Gastrocnemius medialis (tissue), 4 donors: ENCODE measurements around the gene CHMP2A. TPM values are rescaled to one million over a fixed set of nuclear protein-coding genes. Genes with fewer than 3 reads are reported as not detected.

Experiments used
- ATAC-seq, 2 donors: fragments of 150-250 bp; one replicate each; pipeline ENCODE4 v1.9.1; 2016
- DNase-seq, 2 donors: peaks; one replicate each; pipeline ENCODE4 v3.0.0-alpha.2; 2019
- H3K27ac ChIP-seq, 4 donors: fragments of 200-600 bp; sonication (generic); 1 replicate in 1 of 4; 2 replicates in 3 of 4; pipeline ENCODE4 v1.5.1; 2016 to 2018; ENCODE audit warnings: mild to moderate bottlenecking in 2 of 4, moderate library complexity in 1 of 4
- H3K27me3 ChIP-seq, 3 donors: fragments of 200-600 bp; sonication (generic) in 2 of 3; 1 replicate in 1 of 3; 2 replicates in 2 of 3; pipeline versions ENCODE4 v1.5.1 to v1.6.0; 2016 to 2019; ENCODE audit warnings: mild to moderate bottlenecking in 1 of 3, moderate library complexity in 1 of 3
- H3K36me3 ChIP-seq, 2 donors: fragments of 200-600 bp; sonication (generic) in 1 of 2; one replicate each; pipeline ENCODE4 v1.5.1; 2017 to 2018
- H3K4me1 ChIP-seq, 2 donors: fragments of 200-600 bp; sonication (generic) in 1 of 2; one replicate each; pipeline ENCODE4 v1.5.1; 2016 to 2017; ENCODE audit warnings: mild to moderate bottlenecking in 2 of 2
- H3K4me3 ChIP-seq, 4 donors: fragments of 200-600 bp; sonication (generic) in 3 of 4; 1 replicate in 1 of 4; 2 replicates in 3 of 4; pipeline ENCODE4 v1.5.1; 2016 to 2019; ENCODE audit warnings: mild to moderate bottlenecking in 2 of 4
- H3K9me3 ChIP-seq, 3 donors: fragments of 200-600 bp; sonication (generic) in 2 of 3; 1 replicate in 1 of 3; 2 replicates in 2 of 3; pipeline ENCODE4 v1.5.1; 2016 to 2019
- POLR2A ChIP-seq, 2 donors: fragments of 450-650 bp; IDR thresholded peaks; one replicate each; pipeline ENCODE4 v1.6.1; 2017; ENCODE audit warnings: antibody characterized with exemption in 2 of 2, mild to moderate bottlenecking in 2 of 2, moderate library complexity in 2 of 2
- in situ Hi-C, 4 donors: fragments of 200-750 bp; cut with MboI; loops; one replicate each; pipeline versions ENCODE4 v1.15.0 to v1.8.0; 2017; ENCODE audit warnings: low sequenced_read_pairs in 4 of 4
- intact Hi-C: fragments of 100-400 bp; cut with DNase I; formaldehyde crosslinking; loops from one replicate; pipeline ENCODE4 v1.15.1; 2023; ENCODE audit warnings: low total_unique reads
- total RNA-seq, 4 donors: library from RNA; depleted of rRNA; stranded (reverse); fragments of >200 nt; gene quantifications; one replicate each; pipeline versions ENCODE4 v1.1.0 to v1.2.3, GENCODE V29; 2016
- TF ChIP-seq, protein P1 (sequence below), 5 experiments: fragments of 450-650 bp in 3 of 5; fragments of 200-600 bp in 2 of 5; sonication (generic) in 2 of 5; IDR thresholded peaks in 4 of 5; conservative IDR thresholded peaks in 1 of 5; 1 replicate in 4 of 5; 2 replicates in 1 of 5; pipeline ENCODE4 v1.5.1; 2016 to 2019; ENCODE audit warnings: antibody characterized with exemption in 5 of 5, mild to moderate bottlenecking in 3 of 5, moderate library complexity in 3 of 5

Gene CHMP2A
- total RNA-seq, 4 donors from 2014 or later, result 82.3 to 165 (median 113) TPM

DNA sequence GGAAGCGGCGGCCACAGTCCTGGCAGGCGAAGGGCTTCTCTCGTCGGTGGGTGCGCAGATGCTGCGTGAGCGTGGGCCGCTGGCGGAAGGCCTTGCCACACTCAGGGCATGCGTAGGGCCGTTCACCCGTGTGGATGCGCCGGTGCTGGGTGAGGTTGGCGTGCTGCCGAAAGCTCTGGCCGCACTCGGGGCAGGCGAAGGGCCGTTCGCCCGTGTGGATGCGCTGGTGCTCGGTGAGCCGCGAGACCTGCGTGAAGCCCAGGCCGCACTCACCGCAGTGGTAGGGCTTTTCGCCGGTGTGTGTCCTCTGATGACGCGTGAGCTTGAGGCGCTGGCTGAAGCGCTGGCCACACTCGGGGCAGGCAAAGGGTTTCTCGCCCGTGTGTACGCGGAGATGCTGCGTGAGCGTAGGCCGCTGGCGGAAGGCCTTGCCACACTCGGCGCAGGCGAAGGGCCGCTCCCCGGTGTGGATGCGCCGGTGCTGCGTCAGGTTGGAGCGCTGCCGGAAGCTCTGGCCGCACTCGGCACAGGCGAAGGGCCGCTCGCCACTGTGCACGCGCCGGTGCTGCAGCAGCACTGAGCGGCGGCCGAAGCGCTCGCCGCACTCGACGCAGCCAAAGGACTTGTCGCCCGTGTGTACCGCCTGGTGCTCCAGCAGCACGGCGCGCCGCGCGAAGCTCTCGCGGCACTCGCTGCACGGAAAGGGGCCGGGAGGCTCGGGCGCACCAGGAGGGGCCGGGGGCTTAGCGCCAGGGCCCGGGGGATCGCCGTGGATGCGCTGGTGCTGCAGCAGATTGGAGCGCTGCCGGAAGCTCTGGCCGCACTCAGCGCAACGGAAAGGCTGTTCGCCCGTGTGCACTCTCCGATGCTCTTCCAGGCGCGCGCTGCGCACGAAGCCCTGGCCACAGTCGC lies 7.5 kb upstream of the CHMP2A start:
- H3K9me3 ChIP-seq, result no peaks in the 10 kb centered on the region
- peak overlapping the region; percentile 42 to 55 (median 47) for H3K27ac ChIP-seq
- TF ChIP-seq, protein P1, sequence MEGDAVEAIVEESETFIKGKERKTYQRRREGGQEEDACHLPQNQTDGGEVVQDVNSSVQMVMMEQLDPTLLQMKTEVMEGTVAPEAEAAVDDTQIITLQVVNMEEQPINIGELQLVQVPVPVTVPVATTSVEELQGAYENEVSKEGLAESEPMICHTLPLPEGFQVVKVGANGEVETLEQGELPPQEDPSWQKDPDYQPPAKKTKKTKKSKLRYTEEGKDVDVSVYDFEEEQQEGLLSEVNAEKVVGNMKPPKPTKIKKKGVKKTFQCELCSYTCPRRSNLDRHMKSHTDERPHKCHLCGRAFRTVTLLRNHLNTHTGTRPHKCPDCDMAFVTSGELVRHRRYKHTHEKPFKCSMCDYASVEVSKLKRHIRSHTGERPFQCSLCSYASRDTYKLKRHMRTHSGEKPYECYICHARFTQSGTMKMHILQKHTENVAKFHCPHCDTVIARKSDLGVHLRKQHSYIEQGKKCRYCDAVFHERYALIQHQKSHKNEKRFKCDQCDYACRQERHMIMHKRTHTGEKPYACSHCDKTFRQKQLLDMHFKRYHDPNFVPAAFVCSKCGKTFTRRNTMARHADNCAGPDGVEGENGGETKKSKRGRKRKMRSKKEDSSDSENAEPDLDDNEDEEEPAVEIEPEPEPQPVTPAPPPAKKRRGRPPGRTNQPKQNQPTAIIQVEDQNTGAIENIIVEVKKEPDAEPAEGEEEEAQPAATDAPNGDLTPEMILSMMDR (IDR thresholded peaks at IDR 0.05 in 4 of 5, conservative IDR thresholded peaks at IDR 0.05 in 1 of 5), result no peak
- peak in 1 of 2 donors; percentile 15 for TF ChIP-seq POLR2A (IDR thresholded peaks at IDR 0.05)
- peak overlapping the region; percentile 46 to 55 (median 52) for H3K4me3 ChIP-seq
- intact Hi-C loops, result no loop called here
- DNase-seq, result peak in 1 of 2 donors; percentile 31
- H3K4me1 ChIP-seq, result peaks cover 28 to 46% of the 10 kb centered on the region in 2 donors
- ATAC-seq, result no peak
- in situ Hi-C loops, result no loop called here
- peaks cover 0 to 4% of the 10 kb centered on the region in 2 donors for H3K36me3 ChIP-seq
- H3K27me3 ChIP-seq, result no peaks in the 10 kb centered on the region

DNA sequence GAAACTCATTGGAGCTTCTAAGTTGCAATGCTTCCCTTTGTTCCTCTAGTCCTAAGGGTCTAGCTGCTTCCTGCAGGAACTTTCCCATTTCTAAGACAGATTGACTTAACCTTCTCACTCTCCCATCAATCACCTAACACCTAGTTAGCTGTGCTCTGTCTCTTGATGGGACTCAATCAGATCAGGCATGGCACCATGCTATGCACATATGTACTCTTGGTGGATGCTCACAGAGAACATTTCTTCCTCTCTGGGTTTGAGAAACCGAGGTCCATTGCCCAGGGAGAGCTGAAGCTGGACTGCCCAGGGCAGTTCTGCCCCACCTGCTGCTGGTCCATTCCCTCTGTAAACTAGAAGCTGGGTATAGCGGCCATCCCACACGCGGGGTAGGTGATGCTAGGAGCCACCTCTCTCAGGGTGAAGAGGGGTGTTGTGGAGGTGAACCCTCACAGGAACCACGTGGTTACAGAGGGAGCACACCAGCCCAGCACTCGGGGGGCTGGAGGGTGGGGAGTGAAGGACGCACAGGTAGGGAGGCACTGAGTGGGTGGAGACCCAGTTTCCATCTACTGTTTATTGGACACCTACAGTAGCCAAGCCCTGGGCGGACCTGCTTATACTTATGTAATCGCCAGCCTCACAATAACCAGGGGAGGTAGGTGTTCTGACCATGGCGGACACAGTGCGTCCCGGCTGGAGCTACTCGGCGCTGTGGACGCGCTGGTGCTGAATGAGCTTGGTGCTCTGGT lies 6.6 kb upstream of the CHMP2A start:
- in situ Hi-C loops, result no loop called here
- H3K4me3 ChIP-seq, result peak overlapping the region; percentile 46 to 55 (median 52)
- peak overlapping the region in 3 of 4 donors; percentile 42 to 55 (median 42) for H3K27ac ChIP-seq

DNA sequence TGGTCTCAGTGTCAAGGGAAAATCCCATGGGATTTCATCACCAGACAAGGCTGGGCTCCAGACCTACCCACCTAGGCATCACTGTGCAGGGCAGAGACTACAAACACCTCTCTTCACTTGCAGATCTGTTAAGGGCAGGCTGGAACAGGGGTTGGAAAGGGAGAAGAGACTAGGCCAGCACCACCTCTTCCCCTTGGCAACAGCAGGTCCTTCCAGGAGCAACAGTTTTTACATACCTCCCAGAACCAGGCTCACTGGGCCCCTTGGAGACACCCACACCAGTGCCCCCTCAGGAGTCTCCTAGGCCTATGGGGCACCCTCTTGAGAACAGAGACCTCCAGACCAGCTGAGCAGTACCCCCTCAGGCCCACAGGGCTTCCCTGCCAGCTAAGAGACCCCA lies 6.0 kb upstream of the CHMP2A start:
- no peak for TF ChIP-seq POLR2A (IDR thresholded peaks at IDR 0.05)
- TF ChIP-seq, protein P1 (IDR thresholded peaks at IDR 0.05 in 4 of 5, conservative IDR thresholded peaks at IDR 0.05 in 1 of 5), result no peak
- Histone ChIP-seq H3K4me1 (peaks cover 42 to 60% of the 10 kb centered on the region in 2 donors), H3K27ac (no peak overlapping the region), H3K27me3 (no peaks in the 10 kb centered on the region), H3K36me3 (peaks cover 0 to 11% of the 10 kb centered on the region in 2 donors), H3K4me3 (no peak overlapping the region), H3K9me3 (no peaks in the 10 kb centered on the region)
- in situ Hi-C loops (no loop called here), intact Hi-C loops (no loop called here)
- ATAC-seq, result no peak
- no peak for DNase-seq

More for the DNA sequence above, 6.6 kb upstream of the CHMP2A start:
- Histone ChIP-seq H3K4me1 (peaks cover 36 to 54% of the 10 kb centered on the region in 2 donors), H3K36me3 (peaks cover 0 to 5% of the 10 kb centered on the region in 2 donors), H3K9me3 (no peaks in the 10 kb centered on the region), H3K27me3 (no peaks in the 10 kb centered on the region)
- TF ChIP-seq POLR2A (IDR thresholded peaks at IDR 0.05), result no peak
- TF ChIP-seq, protein P1 (IDR thresholded peaks at IDR 0.05 in 4 of 5, conservative IDR thresholded peaks at IDR 0.05 in 1 of 5), result no peak
- ATAC-seq (no peak), DNase-seq (peak in 1 of 2 donors; percentile 20)
- intact Hi-C loops, result no loop called here

DNA sequence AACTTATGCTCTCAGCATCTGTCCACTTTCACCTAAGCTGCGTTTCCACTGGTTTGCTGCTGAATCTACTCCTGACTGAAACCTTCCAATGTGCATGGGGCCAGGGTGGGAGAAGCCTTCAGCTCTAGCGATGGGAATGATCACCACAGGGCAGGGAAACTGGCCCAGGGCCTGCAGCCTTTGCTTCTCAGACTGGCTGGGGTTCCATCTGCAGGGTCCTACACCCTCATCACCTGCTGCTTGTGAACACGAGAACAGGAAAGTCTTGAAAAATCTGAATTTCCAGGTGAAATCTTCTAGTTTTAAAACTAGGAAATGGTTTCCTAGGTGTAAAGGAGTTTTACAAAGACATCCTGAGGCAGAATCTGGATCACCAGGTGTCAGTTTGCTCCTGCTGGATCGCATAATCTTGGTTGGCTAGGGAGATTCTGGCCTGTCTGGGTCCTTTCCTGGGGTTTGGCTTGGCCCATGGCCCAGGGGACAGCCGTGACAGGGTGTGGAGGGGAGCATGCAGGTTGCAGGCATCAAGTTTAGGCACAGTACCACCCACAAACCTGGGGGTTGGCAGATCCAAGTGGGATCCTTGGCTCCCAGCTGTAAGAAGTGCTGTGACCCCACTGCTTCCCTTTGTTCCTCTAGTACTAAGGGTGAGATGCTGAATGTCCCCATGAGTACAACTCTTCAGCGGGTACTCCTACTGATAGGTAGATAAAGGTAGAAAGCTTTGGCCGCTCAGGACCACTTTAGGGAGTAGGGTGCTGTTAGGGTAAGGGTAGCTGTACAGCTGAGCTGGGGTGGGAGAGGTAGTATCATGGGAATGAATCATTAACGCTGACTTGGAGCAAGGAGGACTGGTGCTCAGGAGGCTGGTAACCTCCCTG lies 5.3 kb upstream of the CHMP2A start:
- peaks cover 49 to 67% of the 10 kb centered on the region in 2 donors for H3K4me1 ChIP-seq
- ATAC-seq, result no peak
- H3K36me3 ChIP-seq, result peaks cover 0 to 17% of the 10 kb centered on the region in 2 donors
- intact Hi-C loops (no loop called here), in situ Hi-C loops (no loop called here)
- TF ChIP-seq POLR2A (IDR thresholded peaks at IDR 0.05), result no peak
- TF ChIP-seq, protein P1 (IDR thresholded peaks at IDR 0.05 in 4 of 5, conservative IDR thresholded peaks at IDR 0.05 in 1 of 5), result no peak
- H3K9me3 ChIP-seq, result no peaks in the 10 kb centered on the region
- no peak for DNase-seq
- peak overlapping the region; percentile 72 to 80 (median 78) for H3K4me3 ChIP-seq
- H3K27ac ChIP-seq, result peak overlapping the region; percentile 97 to 99 (median 97)
- no peaks in the 10 kb centered on the region for H3K27me3 ChIP-seq
